GM12878 (cell line): ENCODE results near the gene ABCC4. TPM values are rescaled to one million over a fixed set of nuclear protein-coding genes. Genes with fewer than 3 reads are reported as not detected.
A peak's percentile ranks its signal among the peaks of the same experiment; 100 is the strongest.

Experiments
- ATAC-seq: fragments of 200-7000 bp; cut with Tn5 transposase; 3 replicates; pipeline ENCODE4 v1.9.1; 2020; ENCODE audit warnings: mild to moderate bottlenecking, moderate library complexity
- BruUV-seq: library from RNA; stranded (reverse); fragments of 400-500 nt; replicated peaks from 2 replicates; lab custom pipeline; 2021; lab: Mats Ljungman, UMichigan
- CTCF ChIA-PET: fragments of 300-600 bp; sonication (Branson Sonifier 250); formaldehyde crosslinking; extraction: SDS; loops from one replicate; lab custom pipeline; 2021; ENCODE audit warnings: inconsistent platforms; lab: Yijun Ruan, JAX
- POLR2A ChIA-PET: fragments of 350-600 bp; formaldehyde crosslinking; extraction: SDS; loops from one replicate; lab custom pipeline; 2021; ENCODE audit warnings: inconsistent platforms; lab: Charles Lee
- RAD21 ChIA-PET: fragments of 300-600 bp; sonication (Branson Sonifier 250); formaldehyde crosslinking; loops from one replicate; lab custom pipeline; 2023; ENCODE audit warnings: antibody characterized with exemption; ENCODE audit not compliant: unreplicated experiment; lab: Charles Lee
- SMC1A ChIA-PET: fragments of 300-600 bp; sonication (Branson Sonifier 250); formaldehyde crosslinking; loops from one replicate; lab custom pipeline; 2023; ENCODE audit not compliant: unreplicated experiment, uncharacterized antibody; lab: Charles Lee
- DNase-seq: peaks from one replicate; pipeline ENCODE4 v3.0.0-alpha.2; 2011; ENCODE audit warnings: low read depth, low spot score
- FAIRE-seq: peaks from 3 replicates; lab custom pipeline; 2011; peaks lifted over from hg19 to GRCh38; lab: Jason Lieb, UNC
- H2AFZ ChIP-seq: 2 replicates; pipeline ENCODE4 v1.6.0; 2011; ENCODE audit warnings: low read depth, low read length, control low read depth; ENCODE audit not compliant: control insufficient read depth
- H3K27ac ChIP-seq: 2 replicates; pipeline ENCODE4 v1.5.1; 2011; ENCODE audit warnings: control low read depth; ENCODE audit not compliant: control insufficient read depth, insufficient read depth
- H3K27me3 ChIP-seq, 2 experiments: replicated peaks in 1 of 2; 2 replicates each; pipeline versions ENCODE4 v1.6.0 to v1.6.1; 2011; ENCODE audit warnings: low read length in 1 of 2; ENCODE audit not compliant: control insufficient read depth in 2 of 2, insufficient read depth in 2 of 2
- H3K36me3 ChIP-seq, 2 experiments: 2 replicates each; pipeline ENCODE4 v1.5.1; 2011; ENCODE audit warnings: low read length in 1 of 2; ENCODE audit not compliant: control insufficient read depth in 2 of 2, insufficient read depth in 2 of 2
- H3K4me1 ChIP-seq: 2 replicates; pipeline ENCODE4 v1.6.1; 2011; ENCODE audit warnings: mild to moderate bottlenecking, low read length, moderate library complexity, mixed read lengths; ENCODE audit not compliant: control insufficient read depth, insufficient read depth
- H3K4me2 ChIP-seq: 2 replicates; pipeline ENCODE4 v1.6.0; 2011; ENCODE audit warnings: control low read depth; ENCODE audit not compliant: control insufficient read depth, insufficient read depth
- H3K4me3 ChIP-seq: fragments of 200-600 bp; sonication (generic); 2 replicates; pipeline ENCODE4 v1.5.1; 2016
- H3K79me2 ChIP-seq: 2 replicates; pipeline ENCODE4 v1.6.0; 2011; ENCODE audit warnings: low read length; ENCODE audit not compliant: control insufficient read depth, insufficient read depth
- H3K9ac ChIP-seq: 2 replicates; pipeline ENCODE4 v1.8.0; 2011; ENCODE audit warnings: low read length, control low read depth, mixed read lengths; ENCODE audit not compliant: control insufficient read depth, insufficient read depth
- H3K9me3 ChIP-seq: replicated peaks from 3 replicates; pipeline ENCODE4 v1.5.1; 2011; ENCODE audit warnings: mild to moderate bottlenecking, low read length; ENCODE audit not compliant: control insufficient read depth, insufficient read depth
- H4K20me1 ChIP-seq: 2 replicates; pipeline ENCODE4 v1.6.0; 2011; ENCODE audit not compliant: control insufficient read depth, insufficient read depth
- CHD2 ChIP-seq: IDR thresholded peaks from 2 replicates; pipeline ENCODE4 v1.6.1; 2011; ENCODE audit warnings: low read depth, low read length, improper control_type of control experiment, borderline replicate concordance
- EED ChIP-seq: sonication (generic); IDR thresholded peaks from 2 replicates; pipeline ENCODE4 v1.6.1; 2016; ENCODE audit warnings: antibody characterized with exemption, low read depth
- MLLT1 ChIP-seq: fragments of 450-650 bp; IDR thresholded peaks from 2 replicates; pipeline ENCODE4 v1.6.1; 2016; ENCODE audit warnings: mild to moderate bottlenecking
- RUNX3 ChIP-seq: IDR thresholded peaks from 2 replicates; pipeline ENCODE4 v1.6.1; 2012; ENCODE audit warnings: low read length, inconsistent platforms
- SIX5 ChIP-seq: IDR thresholded peaks from 2 replicates; pipeline ENCODE4 v1.6.1; 2011; ENCODE audit warnings: mild to moderate bottlenecking, low read depth, low read length, moderate library complexity; ENCODE audit not compliant: severe bottlenecking
- SPI1 ChIP-seq: IDR thresholded peaks from 2 replicates; pipeline ENCODE4 v1.6.1; 2011; ENCODE audit warnings: low read depth, mild to moderate bottlenecking, low read length, moderate library complexity, borderline replicate concordance; ENCODE audit not compliant: insufficient read depth
- SREBF1 ChIP-seq: IDR thresholded peaks from 2 replicates; pipeline ENCODE4 v1.6.1; 2012; ENCODE audit warnings: mild to moderate bottlenecking, low read length
- ZNF384 ChIP-seq: IDR thresholded peaks from 2 replicates; pipeline ENCODE4 v1.6.1; 2012; ENCODE audit warnings: low read depth, mild to moderate bottlenecking, low read length, improper control_type of control experiment, borderline replicate concordance
- WGBS: methylation state at CpG from one replicate; pipeline ENCODE4 v1.1.6; 2016; ENCODE audit warnings: low lambda C conversion rate; ENCODE audit not compliant: insufficient replicate concordance, insufficient coverage; ENCODE audit errors: missing lambda C conversion rate; 5-methylcytosine and 5-hydroxymethylcytosine counted together
- in situ Hi-C: fragments of 300-500 bp; cut with MboI; formaldehyde crosslinking; loops from 9 replicates; pipeline ENCODE4 v1.14.3; 2018; ENCODE audit warnings: mixed read lengths
- intact Hi-C: fragments of 100-400 bp; cut with micrococcal nuclease; formaldehyde crosslinking; loops from one replicate; pipeline ENCODE4 v1.14.2; 2022; ENCODE audit not compliant: unreplicated experiment
- polyA plus RNA-seq, 11 experiments: library from polyadenylated mRNA; depleted of rRNA in 4 of 11; unstranded in 6 of 11; stranded (reverse) in 5 of 11; fragments of >200 nt; fragmentation: Nextera tagmentation in 4 of 11; fragmentation: Illumina TruSeq in 1 of 11; extraction: Ambion mirVana in 4 of 11; extraction: Trizol in 1 of 11; gene quantifications; 1 replicate in 1 of 11; 2 replicates in 10 of 11; pipeline versions ENCODE4 v1.2.1 to v1.2.3, GENCODE V29; 2011 to 2016; ENCODE audit warnings: inconsistent platforms in 2 of 11, missing spikeins in 2 of 11, low read depth in 1 of 11
- total RNA-seq, 4 experiments: library from RNA; depleted of rRNA in 3 of 4; stranded (reverse); fragments of >200 nt in 3 of 4; fragmentation: Illumina TruSeq in 1 of 4; extraction: Trizol in 1 of 4; gene quantifications; 2 replicates each; pipeline versions ENCODE4 v1.2.1 to v1.2.3, GENCODE V29; 2013 to 2021

ABCC4 gene
- total and polyA plus RNA-seq, 10 of the 15 experiments (the other 5 are each of a cell fraction or from before 2014, with no cell fraction given) = 7.2 to 44.4 (median 24.1) TPM

GRCh38 chr13:95264225-95264624, 37.0 kb downstream of the ABCC4 start (continued):
- TF ChIP-seq CHD2 (no peak), SREBF1 (no peak), ZNF384 (no peak)

GRCh38 chr13:95262837-95263384, 38.3 kb downstream of the ABCC4 start:
- H3K4me1 ChIP-seq = peaks cover 56% of the 10 kb centered on the region
- no peaks in the 10 kb centered on the region for H3K27me3 ChIP-seq
- peaks cover 4% of the 10 kb centered on the region; the same call in 2 of the 3 replicates for H3K9me3 ChIP-seq
- H3K79me2 ChIP-seq = peaks cover 42% of the 10 kb centered on the region
- H4K20me1 ChIP-seq = no peaks in the 10 kb centered on the region
- POLR2A ChIA-PET = interaction anchor here (0.5 to 4.9 kb wide), 5 partner anchors 13 to 36 kb away, joined by 3 to 37 read pairs (median 4); partner anchors contain the start of gene ABCC4
- RAD21 ChIA-PET = interaction anchor here (1.1 kb wide), 1 partner anchor 33 kb away, joined by 3 read pairs; no protein-coding TSS in a partner anchor
- WGBS = 79% methylated on average over 9 of the region's 9 CpGs
- H3K36me3 ChIP-seq = peaks cover 0 to 9% of the 10 kb centered on the region in 2 experiments; a peak in 3 of 4 replicates
- DNase-seq = no peak
- H3K4me3 ChIP-seq = no peak overlapping the region
- in situ Hi-C loops (no loop called here), intact Hi-C loops (loop anchor here (5.0 kb wide), 1 partner anchor 71 kb away; no protein-coding TSS in a partner anchor)
- no peak overlapping the region for H3K9ac ChIP-seq
- TF ChIP-seq MLLT1 (0 out of 2 replicates have a peak, but pooled peaks have one; percentile 20), RUNX3 (peak; percentile 55), SPI1 (no peak), SIX5 (no peak), EED (peak; percentile 45; the same call in 1 of the 2 replicates)
- FAIRE-seq = no peak
- ATAC-seq = no peak
- no peak overlapping the region for H2AFZ ChIP-seq
- H3K4me2 ChIP-seq = no peak overlapping the region
- CTCF ChIA-PET = interaction anchor here (0.5 to 1.7 kb wide), 5 partner anchors 12 to 275 kb away, joined by 3 to 7 read pairs (median 3); no protein-coding TSS in a partner anchor
- no TSS peak for BruUV-seq
- H3K27ac ChIP-seq = peak overlapping the region; percentile 91
- SMC1A ChIA-PET = interaction anchor here (0.6 to 2.1 kb wide), 8 partner anchors 8 to 150 kb away, joined by 3 to 5 read pairs (median 4); no protein-coding TSS in a partner anchor
